M059J (cell line): ENCODE measurements around the gene GAPDHS. TPM values are rescaled to one million over a fixed set of nuclear protein-coding genes. Genes with fewer than 3 reads are reported as not detected.
A peak's percentile ranks its signal among the peaks of the same experiment; 100 is the strongest.

ENCODE experiments used
- DNase-seq: peaks from one replicate; pipeline ENCODE4 v3.0.0-alpha.2; 2012; ENCODE audit warnings: low read depth
- total RNA-seq: library from RNA; depleted of rRNA; stranded (reverse); fragments of >200 nt; shearing (Covaris generic); gene quantifications from 2 replicates; pipeline ENCODE4 v1.2.3, GENCODE V29; 2014; rRNA removed

The GAPDHS gene
- not detected in 2 replicates for total RNA-seq

DNA sequence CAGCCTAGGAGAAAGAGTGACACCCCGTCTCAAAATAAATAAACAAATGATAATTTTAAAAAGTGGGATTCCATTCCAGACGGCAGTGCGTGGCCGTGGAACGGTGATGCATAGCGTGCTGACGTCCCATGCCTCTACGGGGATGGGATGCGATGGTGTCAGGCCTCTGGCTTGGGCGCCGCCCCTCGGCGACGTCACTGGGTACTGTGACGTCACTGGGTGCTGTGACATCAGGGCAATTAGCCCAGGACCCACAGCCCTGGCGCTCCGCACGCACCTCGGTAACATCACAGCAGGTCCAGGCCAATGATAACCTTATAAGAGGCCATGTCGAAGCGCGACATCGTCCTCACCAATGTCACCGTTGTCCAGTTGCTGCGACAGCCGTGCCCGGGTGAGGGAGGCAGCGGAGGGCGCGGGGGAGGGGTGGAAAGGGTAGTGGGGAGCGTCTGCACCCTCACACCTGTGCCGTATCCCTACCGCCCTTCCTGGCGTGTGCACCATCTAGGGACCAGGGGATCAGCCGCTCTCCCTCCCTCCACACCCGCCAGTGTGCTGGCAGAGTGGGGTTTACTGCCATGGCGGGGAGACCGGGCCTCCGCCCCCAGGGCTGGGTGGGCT lies at the start of gene GAPDHS:
TSS of gene GAPDHS (plus strand) at position 256 of the 621 bp plus-strand sequence. CDS start at position 328, 72 bp downstream.
- no peak for DNase-seq

DNA sequence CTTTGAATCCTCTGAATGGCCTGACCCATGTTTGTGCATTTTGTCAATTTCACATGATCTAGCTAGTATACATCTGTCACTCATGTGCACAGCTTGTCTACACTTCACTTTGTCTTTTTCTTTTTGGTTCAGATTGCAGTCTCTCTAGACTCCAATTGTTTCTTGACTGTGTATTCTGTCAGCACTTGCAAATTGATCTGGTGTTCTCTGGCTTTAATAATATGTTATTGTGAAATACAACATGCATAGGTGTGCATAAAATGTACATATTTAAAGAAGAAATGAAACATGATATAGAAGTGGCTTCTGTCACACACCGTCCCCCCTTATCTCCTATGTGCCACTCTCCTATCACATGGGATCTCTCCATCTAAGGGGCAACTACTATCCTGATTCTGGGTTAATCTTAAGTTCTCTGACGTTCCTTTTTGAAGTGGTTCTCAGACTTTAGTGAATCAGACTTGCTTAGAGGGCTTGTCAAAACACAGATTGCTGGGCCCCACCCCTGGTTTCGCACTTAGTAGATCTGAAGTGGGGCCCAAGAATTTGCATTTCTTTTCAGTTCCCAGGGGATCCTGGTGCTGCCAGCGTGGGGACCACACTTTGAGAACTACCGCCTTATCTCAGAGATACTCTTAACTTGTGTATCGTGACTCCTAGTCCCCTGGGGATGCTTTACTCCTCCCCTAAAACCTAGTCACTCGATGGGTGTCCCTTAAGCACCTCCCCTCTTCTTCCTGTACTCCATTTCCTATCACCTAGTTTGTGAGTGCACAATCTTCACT lies 48.8 kb upstream of the GAPDHS start:
- DNase-seq, result no peak

DNA sequence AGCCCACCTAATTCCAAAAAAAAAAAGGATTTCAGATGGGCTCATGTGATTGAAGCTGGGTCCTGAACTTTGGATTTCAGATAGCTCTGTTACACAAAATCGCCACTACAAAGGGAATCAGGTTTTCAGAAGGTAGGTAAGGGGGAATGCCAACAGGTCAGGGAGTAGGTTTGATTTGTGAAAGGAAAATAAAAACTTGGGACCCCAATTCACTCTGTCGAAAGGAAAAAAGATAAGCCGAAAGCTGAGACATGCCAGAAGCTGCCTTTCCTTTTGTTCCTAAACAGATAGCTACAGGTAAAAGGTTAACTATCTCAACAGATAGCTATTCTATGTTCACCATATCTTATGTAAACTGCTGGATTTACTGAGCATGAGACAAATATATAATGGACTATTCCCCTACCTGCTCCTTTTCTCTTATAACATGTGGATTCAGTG lies 47.0 kb upstream of the GAPDHS start:
- no peak for DNase-seq

DNA sequence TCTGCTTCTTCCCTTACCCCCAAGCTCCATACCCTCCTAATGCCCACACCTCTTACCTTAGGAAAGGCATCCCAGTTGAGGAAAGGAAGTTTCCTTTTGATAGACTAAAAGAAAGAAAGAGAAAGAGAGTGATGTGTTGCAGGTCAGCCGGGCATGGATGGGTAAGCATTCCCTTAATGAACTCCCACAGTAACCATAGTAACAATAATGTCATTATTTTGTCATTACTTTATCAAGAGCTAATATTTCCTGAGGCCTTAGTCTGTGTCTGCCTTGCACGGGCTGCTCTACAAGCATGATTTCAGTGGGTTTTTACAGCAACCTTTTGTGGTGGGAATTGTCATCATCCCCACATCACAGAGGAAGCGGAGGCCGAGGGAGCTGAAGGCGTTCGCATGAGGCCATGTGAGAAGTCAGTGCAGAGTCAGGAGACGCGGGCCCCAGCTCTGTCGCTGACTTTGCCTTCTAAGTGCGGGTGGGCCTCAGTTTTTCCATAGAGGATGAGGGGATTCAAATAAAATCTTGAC lies 45.5 kb upstream of the GAPDHS start:
- no peak for DNase-seq

DNA sequence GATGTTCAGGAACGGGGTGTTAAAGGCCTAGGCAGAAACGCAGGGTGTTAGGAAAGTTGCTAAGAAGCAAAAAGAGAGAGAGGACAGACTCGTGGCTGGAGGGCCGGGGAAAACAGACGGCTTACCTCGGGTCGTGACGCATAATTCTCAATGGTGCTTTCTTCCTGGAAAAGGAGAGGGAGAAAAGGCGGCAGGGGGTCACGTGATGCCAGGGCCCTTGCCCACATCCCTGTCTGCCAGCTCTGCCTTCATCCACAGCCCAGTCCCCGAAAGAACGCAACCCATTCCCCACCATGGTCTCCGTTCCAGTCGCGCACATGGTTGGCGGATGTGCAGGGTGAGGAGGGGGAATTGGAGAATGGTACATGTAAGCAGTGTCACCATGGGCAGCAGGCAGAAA lies 44.6 kb upstream of the GAPDHS start:
- DNase-seq, result no peak

DNA sequence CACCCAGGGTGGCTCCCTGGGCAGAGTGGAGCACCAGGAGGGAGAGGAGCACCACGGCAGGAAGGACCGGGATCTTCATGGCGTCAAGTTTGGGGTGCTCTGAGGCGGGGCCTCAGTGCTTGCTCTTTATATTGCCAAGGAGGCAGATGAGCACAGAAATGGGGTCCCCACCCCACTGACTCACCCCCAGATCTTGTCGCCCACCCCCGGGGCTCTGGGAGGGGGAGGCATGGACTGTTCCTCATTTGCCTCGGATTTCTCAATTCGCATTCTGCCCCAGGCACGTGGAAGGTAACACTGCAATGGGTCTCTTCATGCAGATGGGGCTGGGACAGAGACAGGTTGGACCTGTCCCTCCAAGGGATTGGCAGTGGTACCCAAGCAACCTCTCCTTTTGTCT lies 42.9 kb upstream of the GAPDHS start, which contains the start of gene KRTDAP:
TSS of gene KRTDAP (minus strand) at position 101 of the 400 bp plus-strand sequence. CDS start at position 79, 22 bp downstream.
- no peak for DNase-seq

DNA sequence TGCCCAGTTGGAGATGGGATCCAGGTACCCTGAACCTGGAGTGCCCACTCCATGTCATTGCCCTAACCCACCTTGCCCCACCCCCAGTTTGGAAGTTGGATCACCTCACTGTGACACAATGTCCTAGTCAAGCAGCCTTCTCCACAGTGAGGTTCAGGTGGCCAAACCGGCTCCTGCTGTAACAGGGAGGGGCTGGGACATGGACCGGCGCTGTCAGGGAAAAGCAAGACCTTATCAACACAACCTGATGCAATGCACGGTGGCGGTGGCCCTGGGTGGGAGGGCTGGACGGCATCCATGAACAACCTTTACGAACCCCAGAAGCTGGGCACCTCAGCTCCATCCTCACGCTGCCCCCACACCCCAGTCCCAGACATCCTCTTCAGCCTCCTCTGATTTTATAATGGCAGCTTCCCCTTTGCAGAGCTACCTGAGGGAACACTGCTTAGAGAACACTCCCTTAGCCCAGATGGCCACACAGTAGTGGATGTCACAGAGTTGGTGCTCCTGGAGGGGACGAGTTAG lies 41.4 kb upstream of the GAPDHS start:
- no peak for DNase-seq

DNA sequence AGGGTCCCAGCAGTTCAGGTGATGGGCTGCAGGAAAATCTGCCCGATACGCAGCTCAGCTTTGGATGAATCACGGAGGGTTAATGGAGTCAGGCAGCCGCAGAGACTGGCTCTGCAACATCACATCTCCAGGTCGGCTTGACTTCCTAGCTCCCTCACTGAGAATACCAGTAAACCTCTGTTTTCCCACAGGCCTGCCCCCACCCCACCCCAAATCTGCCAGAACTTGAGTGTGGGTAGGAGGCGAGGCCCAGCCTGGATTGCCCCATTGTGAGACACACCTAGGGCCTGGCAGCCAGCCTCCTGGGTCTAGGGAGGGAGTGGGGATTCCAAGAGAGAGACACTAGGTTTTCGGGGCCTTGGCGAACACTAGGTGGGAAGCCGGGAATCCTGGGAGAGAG lies 39.3 kb upstream of the GAPDHS start:
- no peak for DNase-seq

DNA sequence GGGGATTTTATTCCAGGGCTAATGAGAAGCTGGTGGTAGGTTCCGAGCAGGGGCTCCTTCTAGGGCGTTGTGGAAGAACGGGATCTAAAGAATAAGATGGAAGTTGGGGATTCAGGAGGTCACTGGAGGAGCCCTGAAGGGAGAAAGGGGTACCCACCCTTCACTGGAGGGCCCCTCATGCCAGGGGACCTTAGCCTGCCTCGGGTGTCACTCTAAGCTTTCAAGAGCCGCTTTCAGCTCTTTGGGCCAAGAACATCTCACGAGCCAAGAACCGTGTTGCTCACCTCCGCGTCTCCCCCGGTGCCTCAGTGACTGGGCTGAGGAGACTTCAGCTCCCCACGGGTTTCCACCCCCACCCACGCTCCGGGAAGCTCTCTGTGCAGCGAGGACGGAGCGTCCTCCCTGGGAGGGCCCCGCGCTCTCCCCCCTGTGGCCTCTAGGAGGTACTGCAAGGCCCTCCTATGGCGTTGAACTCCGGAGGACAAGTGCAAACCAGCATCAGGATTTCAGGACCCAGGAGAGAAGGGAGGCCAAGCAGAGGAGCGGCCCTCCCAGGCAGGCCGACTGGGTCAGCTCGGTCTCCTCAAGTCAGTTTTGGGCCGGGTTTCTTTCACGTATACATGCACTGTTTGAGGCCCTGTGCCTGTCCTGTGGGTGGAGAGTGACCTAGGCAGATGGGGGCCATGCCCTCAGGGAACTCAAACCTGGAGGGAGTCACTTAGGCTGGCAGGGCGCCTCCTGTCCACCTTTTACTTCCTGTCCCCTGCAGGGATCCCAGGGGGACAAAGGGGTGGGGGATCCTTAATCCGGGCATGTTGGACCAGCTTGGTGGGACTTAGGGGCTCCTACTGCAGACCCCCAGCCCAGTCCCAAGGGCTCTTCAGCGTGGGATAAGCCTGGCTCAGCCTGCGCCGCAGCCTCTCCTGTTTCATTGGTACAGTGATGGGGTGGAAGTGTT lies 37.9 kb upstream of the GAPDHS start:
- peak; percentile 46 for DNase-seq

DNA sequence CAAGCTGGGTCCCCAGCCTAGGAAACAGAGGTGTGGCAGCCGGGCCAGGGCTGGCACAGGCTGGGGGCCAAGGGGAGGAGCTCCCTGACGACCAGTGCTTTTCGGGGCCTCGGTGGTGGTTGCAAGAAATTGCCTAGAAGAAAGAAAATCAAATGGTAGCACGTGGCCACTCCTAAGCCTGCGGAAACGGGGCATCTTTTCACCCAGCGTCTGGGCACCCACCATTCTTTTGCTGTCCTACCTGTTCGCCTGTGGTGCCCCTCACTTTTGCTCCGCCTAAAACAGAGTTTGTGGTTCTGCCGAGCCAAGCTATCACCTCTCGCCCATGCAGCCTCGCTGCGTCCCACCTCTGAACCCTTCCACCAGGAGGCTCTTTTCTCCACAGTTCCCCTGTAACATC lies 35.9 kb upstream of the GAPDHS start:
- no peak for DNase-seq

DNA sequence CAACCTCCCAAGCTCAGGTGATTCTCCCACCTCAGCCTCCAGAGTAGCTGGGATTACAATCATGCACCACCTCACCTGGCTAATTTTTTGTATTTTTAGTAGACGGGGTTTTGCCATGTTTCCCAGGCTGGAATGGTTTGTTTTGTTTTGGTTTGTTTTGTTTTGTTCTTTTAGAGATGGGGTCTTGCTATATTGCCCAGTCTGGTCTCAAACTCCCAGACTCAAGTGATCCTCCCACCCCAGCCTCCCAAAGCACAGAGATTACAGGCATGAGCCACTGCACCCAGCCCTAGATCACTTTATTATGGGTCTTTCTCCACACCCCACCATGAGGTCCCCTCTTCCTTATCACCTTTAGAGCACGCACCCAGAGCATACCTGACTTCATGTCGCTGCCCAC lies 35.0 kb upstream of the GAPDHS start:
- no peak for DNase-seq

DNA sequence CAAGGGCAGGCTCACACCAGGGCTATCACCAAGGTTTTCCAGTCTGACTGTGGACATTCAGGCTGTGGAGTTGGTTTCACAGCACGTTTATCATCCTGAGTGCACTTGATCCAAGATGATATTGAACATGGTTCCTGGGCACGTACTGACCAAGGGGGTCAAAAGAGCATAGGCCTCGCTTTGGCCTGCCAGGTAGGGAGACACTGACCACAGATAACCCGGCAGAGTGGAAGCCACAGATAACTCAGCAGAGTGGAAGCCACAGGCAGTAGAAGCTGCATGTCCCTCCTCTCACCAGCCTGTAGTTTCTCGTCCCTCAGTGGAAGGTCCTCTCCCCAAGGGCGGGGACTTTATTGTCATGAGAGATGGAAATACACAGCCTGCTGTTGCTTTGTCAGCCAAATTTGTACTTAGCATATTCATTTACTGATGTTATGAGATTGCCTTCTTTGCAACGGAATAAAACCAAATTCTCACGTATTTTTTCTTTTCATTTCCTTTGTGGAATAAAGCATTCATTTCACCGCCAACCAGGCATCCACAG lies 34.2 kb upstream of the GAPDHS start:
- no peak for DNase-seq

DNA sequence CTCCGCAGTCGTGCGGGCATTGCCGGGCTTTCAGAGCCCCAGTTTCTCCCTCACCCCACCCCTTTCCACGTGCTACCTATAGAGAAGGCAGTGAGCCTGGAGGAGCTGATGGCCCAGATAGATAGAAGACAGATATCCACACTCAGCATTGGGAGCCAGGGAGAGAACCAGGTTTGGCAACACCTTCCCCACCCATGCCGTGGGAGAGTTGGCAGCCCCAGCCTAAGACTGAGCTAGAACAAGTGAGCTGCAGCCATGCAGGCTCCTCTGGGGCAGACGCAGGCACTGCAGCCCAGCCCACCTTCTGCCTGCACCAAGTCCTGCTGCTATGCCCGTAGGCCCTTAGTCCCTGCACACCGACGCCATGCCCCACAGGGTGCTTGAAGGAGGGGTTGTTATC lies 32.6 kb upstream of the GAPDHS start:
- DNase-seq, result no peak

DNA sequence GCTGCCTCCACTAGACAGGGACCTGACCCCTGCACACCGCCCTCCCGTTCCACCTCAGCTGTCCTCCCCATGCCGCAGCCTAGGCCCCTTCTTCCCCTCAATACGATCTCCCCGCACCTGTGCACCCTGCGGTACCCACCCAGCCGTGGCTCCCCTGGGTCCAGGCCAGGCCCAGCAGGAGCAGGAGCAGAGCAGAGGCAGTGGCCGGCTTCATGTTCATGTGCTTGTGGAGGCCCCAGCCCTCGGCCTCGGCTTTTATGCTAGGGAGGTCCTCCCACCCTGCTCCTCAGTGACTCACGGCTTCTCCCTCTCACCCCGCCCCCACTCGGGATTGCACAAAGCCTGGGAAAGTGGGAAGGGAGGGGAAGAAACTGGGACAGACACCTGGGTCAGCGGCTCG lies 31.6 kb upstream of the GAPDHS start:
- peak; percentile 12 for DNase-seq

DNA sequence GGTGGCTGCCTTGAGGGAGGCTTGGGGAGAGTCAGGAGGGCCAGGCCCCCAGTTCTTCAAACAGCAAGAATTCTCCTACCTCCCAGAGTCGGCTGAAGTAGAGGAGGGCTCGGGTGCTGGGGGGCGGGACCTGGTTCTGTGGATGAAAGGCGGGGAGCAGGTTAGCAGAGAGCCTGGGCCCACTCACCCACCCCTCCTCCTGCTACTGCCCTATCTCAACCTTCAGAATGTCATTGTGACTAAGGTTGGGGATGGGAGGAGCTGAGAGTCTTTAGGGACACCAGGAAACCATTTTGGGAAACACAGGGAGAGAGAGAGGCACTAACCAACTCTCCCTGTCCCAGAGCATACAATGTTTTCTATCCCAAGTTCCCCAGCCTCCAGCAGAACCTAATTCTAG lies 30.5 kb upstream of the GAPDHS start:
- DNase-seq, result no peak

DNA sequence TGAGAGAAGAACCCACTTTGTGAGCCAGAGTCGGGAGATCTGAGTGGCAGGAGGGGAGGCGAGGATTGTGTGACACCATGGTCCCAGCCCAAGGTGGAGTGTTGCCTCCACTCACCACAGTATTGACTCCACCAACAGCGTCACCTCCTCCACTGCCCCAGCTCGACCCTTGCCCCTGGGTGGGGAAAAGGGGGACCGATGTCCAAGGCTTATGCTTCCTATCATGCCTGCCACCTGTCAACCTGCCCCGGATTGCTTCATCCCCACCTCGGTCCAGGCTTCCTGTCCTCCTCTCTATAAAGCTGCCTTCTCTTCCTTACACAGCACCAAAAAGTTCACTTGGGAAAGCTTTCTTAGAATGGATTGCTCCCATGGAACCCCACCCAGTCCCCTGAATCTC lies 27.2 kb upstream of the GAPDHS start:
- no peak for DNase-seq

DNA sequence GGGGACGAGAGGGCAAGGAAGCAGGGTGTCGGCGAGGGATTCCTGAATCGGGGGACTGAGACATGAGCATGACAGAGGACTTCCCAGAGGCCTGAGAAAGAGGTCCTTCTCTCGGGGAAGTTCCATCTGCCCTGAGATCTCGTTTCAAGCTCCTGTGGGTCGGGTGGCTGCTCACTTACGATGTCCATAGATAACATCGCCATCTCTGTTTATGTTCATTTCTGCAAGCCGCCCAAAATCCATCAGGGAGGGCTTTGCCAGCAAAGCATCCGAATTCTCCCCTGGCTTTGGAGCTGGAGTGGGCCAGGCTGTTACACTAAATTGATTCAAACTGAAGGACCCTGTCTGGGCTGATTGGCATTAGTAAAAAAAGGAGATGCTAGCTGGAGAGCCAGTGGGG lies 25.7 kb upstream of the GAPDHS start:
- no peak for DNase-seq

DNA sequence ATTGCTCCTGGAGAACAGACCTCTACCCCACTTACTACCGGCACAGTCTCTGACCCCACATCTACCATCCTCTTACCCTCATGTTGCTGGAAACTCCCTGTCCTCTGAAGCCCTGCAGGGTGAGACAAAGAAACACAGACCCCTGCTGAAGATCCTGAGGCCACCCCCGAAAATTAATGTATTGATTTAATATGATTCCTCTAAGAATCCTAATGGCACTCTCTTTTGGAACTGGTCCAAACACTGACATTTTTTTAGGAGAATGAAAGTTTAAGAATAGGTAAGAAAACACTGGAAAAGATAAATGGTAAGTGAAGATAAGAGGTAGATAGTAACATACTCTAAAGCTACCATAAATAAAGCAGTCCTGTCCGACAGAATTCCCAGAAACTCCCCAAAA lies 25.1 kb upstream of the GAPDHS start:
- no peak for DNase-seq

DNA sequence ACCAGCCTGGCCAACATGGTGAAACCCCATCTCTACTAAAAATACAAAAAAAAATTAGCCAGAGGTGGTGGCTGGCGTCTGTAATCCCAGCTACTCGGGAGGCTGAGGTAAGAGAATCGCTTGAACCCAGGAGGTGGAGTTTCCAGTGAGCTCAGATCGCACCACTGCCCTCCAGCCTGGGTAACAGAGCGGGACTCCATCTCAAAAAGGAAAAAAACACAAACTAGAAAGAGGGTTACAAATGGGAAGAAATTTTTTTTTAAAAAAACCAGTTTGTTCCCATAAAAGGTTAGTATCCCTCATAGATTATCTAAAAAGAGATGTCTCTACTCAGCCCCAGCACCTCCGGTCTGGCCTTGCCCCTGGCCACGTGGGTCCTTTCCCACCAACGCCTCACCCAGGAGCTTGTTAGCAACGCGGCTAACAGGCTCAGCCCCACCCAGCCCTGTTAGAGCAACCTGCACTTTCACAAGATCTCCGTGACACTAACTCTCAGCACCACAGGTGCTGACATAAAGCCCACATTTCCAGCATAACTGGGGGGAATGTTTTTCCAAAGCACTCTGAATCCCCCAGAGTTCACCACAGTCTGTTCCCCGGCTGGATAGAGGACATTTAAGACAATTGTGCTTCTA lies 24.1 kb upstream of the GAPDHS start:
- no peak for DNase-seq

DNA sequence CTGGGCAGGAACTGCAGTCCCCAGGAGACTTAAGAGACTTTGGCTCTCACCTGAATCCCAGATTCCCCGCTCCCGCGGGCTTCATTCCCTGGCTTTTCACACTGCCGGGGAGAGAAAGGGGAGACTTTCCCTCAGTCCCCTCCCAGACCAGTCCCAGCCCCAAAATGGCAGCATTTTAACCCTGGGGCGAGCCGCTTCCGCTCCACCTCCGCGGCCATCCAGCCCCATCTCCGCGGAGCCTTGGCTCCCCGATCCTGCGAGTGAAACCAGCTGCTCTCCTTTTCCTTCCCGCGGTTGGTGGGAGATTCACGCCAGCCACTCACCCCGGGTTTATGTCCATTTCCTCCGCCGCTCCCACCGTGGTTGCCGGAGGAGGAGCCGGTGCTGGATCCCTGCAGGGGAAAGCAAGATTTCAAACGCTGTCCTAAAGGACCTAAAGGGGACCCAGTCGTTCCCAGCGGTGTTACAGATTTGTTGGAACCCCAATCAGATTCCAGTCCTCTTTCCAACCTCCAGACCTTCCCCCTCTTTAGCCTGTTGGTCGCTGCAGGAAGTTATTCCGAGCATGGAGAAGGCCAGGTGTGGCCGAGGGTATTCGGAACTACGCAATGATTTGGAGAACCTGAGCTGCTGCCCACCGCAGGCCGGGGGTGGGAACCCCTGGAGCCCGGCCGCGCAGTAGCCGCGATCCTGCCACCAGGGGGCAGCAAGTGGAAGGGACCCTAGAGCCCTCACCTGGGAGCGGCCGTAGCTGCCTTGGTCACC lies 23.2 kb upstream of the GAPDHS start:
- DNase-seq, result peak; percentile 58
